Keratinocyte (primary cell): Measurements from ENCODE around the gene EPHX1. TPM values are rescaled to one million over a fixed set of nuclear protein-coding genes. Genes with fewer than 3 reads are reported as not detected.

Experiments
- DNase-seq: peaks from one replicate; pipeline ENCODE4 v3.0.0-alpha.2; 2011; ENCODE audit warnings: low read depth, missing footprints, low spot score
- FAIRE-seq: peaks from 2 replicates; lab custom pipeline; 2011; peaks lifted over from hg19 to GRCh38; lab: Jason Lieb, UNC
- H2AFZ ChIP-seq: 2 replicates; pipeline ENCODE4 v1.6.0; 2012; ENCODE audit warnings: low read length, control low read depth, inconsistent platforms; ENCODE audit not compliant: control insufficient read depth
- H3K27ac ChIP-seq: 2 replicates; pipeline ENCODE4 v1.5.1; 2011; ENCODE audit warnings: low read length; ENCODE audit not compliant: control insufficient read depth, insufficient read depth
- H3K27me3 ChIP-seq: 3 replicates; pipeline ENCODE4 v1.6.0; 2011; ENCODE audit warnings: low read length; ENCODE audit not compliant: control insufficient read depth, insufficient read depth; ENCODE audit errors: extremely low read depth
- H3K36me3 ChIP-seq, 2 experiments: 2 replicates in 1 of 2; 3 replicates in 1 of 2; pipeline ENCODE4 v1.5.1; 2011; ENCODE audit warnings: low read length in 2 of 2, mild to moderate bottlenecking in 1 of 2; ENCODE audit not compliant: control insufficient read depth in 2 of 2, insufficient read depth in 2 of 2; ENCODE audit errors: extremely low read depth in 1 of 2
- H3K4me1 ChIP-seq: 3 replicates; pipeline ENCODE4 v1.5.1; 2011; ENCODE audit warnings: low read length; ENCODE audit not compliant: control insufficient read depth, insufficient read depth; ENCODE audit errors: extremely low read depth
- H3K4me2 ChIP-seq: 3 replicates; pipeline ENCODE4 v1.6.0; 2011; ENCODE audit warnings: low read depth, low read length; ENCODE audit not compliant: control insufficient read depth, insufficient read depth; ENCODE audit errors: extremely low read depth
- H3K4me3 ChIP-seq, 3 experiments: fragments of 200-600 bp in 1 of 3; sonication (generic) in 1 of 3; 2 replicates in 2 of 3; 3 replicates in 1 of 3; pipeline ENCODE4 v1.5.1; 2011 to 2016; ENCODE audit warnings: low read length in 3 of 3, mild to moderate bottlenecking in 3 of 3, control low read depth in 2 of 3, inconsistent platforms in 1 of 3, low read depth in 1 of 3, mixed read lengths in 1 of 3, mixed run types in 1 of 3, moderate library complexity in 1 of 3; ENCODE audit not compliant: control insufficient read depth in 2 of 3, insufficient read depth in 2 of 3; ENCODE audit errors: extremely low read depth in 1 of 3
- H3K79me2 ChIP-seq: 2 replicates; pipeline ENCODE4 v1.6.0; 2012; ENCODE audit warnings: low read length; ENCODE audit not compliant: control insufficient read depth, insufficient read depth
- H3K9ac ChIP-seq: 3 replicates; pipeline ENCODE4 v1.6.0; 2011; ENCODE audit warnings: low read length; ENCODE audit not compliant: control insufficient read depth, insufficient read depth; ENCODE audit errors: extremely low read depth
- H3K9me1 ChIP-seq: 3 replicates; pipeline ENCODE4 v1.6.0; 2011; ENCODE audit warnings: low read length; ENCODE audit not compliant: control insufficient read depth, insufficient read depth; ENCODE audit errors: extremely low read depth
- H3K9me3 ChIP-seq: 2 replicates; pipeline ENCODE4 v1.5.1; 2012; ENCODE audit warnings: low read depth, low read length; ENCODE audit not compliant: control insufficient read depth
- H4K20me1 ChIP-seq: 3 replicates; pipeline ENCODE4 v1.6.0; 2011; ENCODE audit warnings: low read length; ENCODE audit not compliant: control insufficient read depth, insufficient read depth; ENCODE audit errors: extremely low read depth
- EZH2 ChIP-seq: IDR thresholded peaks from one replicate; pipeline ENCODE4 v1.6.1; 2012; ENCODE audit warnings: inconsistent platforms, mild to moderate bottlenecking, low read length, moderate library complexity
- dilution Hi-C: fragments of 300-500 bp; cut with MboI; formaldehyde crosslinking; loops from one replicate; pipeline ENCODE4 v1.7.0; 2020; ENCODE audit warnings: low sequenced_read_pairs; ENCODE audit not compliant: extremely low pct_ligation_motif_present
- polyA plus RNA-seq, 5 experiments: library from polyadenylated mRNA; depleted of rRNA in 3 of 5; stranded (reverse) in 3 of 5; stranded (forward) in 1 of 5; unstranded in 1 of 5; fragments of >200 nt; gene quantifications; 1 replicate in 1 of 5; 2 replicates in 3 of 5; 3 replicates in 1 of 5; pipeline versions ENCODE4 v1.2.1 to v1.2.3, GENCODE V29; 2011 to 2012; ENCODE audit warnings: missing spikeins in 2 of 5, low read depth in 1 of 5, low replicate concordance in 1 of 5
- TF ChIP-seq, protein P1 (sequence below), 3 experiments: IDR thresholded peaks in 1 of 3; conservative IDR thresholded peaks in 1 of 3; optimal IDR thresholded peaks in 1 of 3; 2 replicates in 2 of 3; 3 replicates in 1 of 3; pipeline versions ENCODE3 to v1.5.1; 2011; ENCODE audit warnings: low read length in 3 of 3, mild to moderate bottlenecking in 3 of 3, moderate library complexity in 2 of 3, control low read depth in 1 of 3, inconsistent platforms in 1 of 3; ENCODE audit not compliant: insufficient read depth in 2 of 3; ENCODE audit errors: extremely low read depth in 1 of 3

EPHX1 gene
- polyA plus RNA-seq, 1 donor (not counting 4 experiments of a cell fraction or from before 2014, with no cell fraction given), result 6.4 TPM

DNA sequence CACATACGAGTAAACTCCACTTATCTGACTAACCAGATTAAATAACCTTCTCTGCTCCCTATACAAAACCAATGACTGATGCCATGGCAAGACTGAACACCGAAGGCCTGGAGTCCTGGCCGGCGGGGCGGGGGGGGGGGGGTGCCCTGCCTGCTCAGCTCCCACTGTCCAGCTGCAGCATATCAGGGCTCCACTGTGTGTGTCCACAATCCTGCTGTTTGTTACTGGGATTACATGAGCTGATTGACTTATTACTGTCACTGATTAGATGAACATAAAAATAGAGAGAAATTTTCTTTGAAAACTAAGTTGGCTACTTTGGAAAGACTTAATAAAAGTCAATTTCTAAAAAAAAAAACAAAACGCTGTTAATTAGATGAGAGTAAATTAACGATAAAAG is 47.3 kb downstream of the EPHX1 start:
- no peak overlapping the region for H3K9ac ChIP-seq
- TF ChIP-seq, protein P1, sequence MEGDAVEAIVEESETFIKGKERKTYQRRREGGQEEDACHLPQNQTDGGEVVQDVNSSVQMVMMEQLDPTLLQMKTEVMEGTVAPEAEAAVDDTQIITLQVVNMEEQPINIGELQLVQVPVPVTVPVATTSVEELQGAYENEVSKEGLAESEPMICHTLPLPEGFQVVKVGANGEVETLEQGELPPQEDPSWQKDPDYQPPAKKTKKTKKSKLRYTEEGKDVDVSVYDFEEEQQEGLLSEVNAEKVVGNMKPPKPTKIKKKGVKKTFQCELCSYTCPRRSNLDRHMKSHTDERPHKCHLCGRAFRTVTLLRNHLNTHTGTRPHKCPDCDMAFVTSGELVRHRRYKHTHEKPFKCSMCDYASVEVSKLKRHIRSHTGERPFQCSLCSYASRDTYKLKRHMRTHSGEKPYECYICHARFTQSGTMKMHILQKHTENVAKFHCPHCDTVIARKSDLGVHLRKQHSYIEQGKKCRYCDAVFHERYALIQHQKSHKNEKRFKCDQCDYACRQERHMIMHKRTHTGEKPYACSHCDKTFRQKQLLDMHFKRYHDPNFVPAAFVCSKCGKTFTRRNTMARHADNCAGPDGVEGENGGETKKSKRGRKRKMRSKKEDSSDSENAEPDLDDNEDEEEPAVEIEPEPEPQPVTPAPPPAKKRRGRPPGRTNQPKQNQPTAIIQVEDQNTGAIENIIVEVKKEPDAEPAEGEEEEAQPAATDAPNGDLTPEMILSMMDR (optimal IDR thresholded peaks at IDR 0.05 in 1 of 3, IDR thresholded peaks at IDR 0.05 in 1 of 3, conservative IDR thresholded peaks at IDR 0.05 in 1 of 3; ENCODE audit: extremely low read depth in 1 of 3, insufficient read depth in 2 of 3, low read length in 3 of 3), result no peak
- no peak for TF ChIP-seq EZH2
- dilution Hi-C loops, result no loop called here
- no peaks in the 10 kb centered on the region for H3K9me3 ChIP-seq
- no peaks in the 10 kb centered on the region for H4K20me1 ChIP-seq
- no peaks in the 10 kb centered on the region for H3K79me2 ChIP-seq
- H3K4me2 ChIP-seq, result no peak overlapping the region
- H3K4me3 ChIP-seq, result no peak overlapping the region
- H3K27me3 ChIP-seq, result no peaks in the 10 kb centered on the region
- no peaks in the 10 kb centered on the region for H3K9me1 ChIP-seq
- H3K27ac ChIP-seq, result no peak overlapping the region
- no peak for FAIRE-seq
- no peak for DNase-seq
- peaks cover 11 to 22% of the 10 kb centered on the region in 2 experiments for H3K36me3 ChIP-seq
- H3K4me1 ChIP-seq, result no peaks in the 10 kb centered on the region
- no peak overlapping the region for H2AFZ ChIP-seq

DNA sequence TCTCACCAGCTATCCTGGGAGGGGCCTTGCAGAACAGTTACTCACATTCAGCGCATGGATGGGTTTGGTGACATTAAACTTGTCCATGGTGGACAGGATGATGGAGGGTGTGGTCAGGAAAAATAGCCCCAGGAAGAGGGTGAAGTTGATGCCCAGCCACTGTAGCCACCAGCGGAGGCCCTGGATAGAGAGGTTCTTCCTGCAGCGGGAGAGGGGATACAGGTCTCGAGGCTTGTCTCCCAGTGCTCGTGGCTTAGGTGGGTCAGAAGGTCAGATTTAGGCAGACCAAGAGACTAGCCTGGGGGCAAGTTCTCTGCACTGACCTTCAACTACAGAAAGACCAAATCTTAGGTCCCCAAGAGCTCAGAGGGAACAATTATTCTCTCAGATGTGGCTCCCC is 49.2 kb downstream of the EPHX1 start:
- Histone ChIP-seq H3K4me1 (no peaks in the 10 kb centered on the region), H3K9ac (no peak overlapping the region), H4K20me1 (no peaks in the 10 kb centered on the region), H3K9me3 (no peaks in the 10 kb centered on the region), H3K4me2 (no peak overlapping the region), H2AFZ (no peak overlapping the region), H3K27me3 (no peaks in the 10 kb centered on the region), H3K4me3 (no peak overlapping the region), H3K79me2 (no peaks in the 10 kb centered on the region), H3K9me1 (no peaks in the 10 kb centered on the region), H3K27ac (no peak overlapping the region), H3K36me3 (peaks cover 11 to 26% of the 10 kb centered on the region in 2 experiments)
- FAIRE-seq (no peak), DNase-seq (no peak)
- TF ChIP-seq, protein P1 (optimal IDR thresholded peaks at IDR 0.05 in 1 of 3, IDR thresholded peaks at IDR 0.05 in 1 of 3, conservative IDR thresholded peaks at IDR 0.05 in 1 of 3; ENCODE audit: extremely low read depth in 1 of 3, insufficient read depth in 2 of 3, low read length in 3 of 3), result no peak
- no peak for TF ChIP-seq EZH2
- dilution Hi-C loops, result no loop called here
